ENCODE data around the gene BABAM2.

The BABAM2 gene

DNA sequence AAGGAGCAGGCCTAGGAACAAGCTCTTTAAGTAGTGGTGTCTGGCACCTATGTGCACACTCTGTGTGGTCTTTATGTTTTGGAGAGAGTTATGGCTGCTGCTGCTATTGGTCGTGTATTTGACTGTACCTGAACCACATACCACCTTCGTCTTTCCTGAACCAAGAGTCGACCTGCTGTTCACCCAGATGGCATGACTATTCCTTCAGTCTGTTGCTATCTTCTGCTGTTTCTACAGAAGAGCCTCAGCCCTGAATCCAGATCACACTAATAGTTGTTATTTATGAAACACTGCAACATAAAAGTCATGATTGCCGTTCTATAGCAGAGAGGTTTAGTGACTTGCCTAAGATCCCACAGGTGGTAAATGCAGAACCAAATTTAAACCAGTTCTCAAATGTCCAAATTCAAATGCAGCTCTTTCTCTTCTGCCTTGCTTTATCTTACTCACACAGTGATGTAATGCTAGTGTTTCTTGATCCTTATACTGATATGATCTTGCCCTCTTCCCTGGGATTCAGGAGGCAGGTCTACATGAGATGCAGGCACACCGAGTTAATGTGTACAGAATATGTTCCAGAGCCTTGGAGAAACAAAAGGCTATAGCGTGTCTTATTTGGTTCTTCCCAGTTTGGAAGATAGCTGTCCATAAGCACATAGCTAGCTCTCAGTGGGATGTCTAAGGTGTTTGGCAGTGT lies 380.1 kb downstream of the BABAM2 start:
- DNase-seq (ENCODE audit: low read depth, low spot score), result no peak
- no peak overlapping the region for H3K4me3 ChIP-seq (ENCODE audit: low read length)

- no peak overlapping the region for H3K4me3 ChIP-seq (ENCODE audit: low read length)
- DNase-seq (ENCODE audit: low read depth, low spot score), result no peak
Observed at GRCh38 chr2:28271231-28271918, 380.8 kb downstream of the BABAM2 start.

- no peak for DNase-seq (ENCODE audit: low read depth, low spot score)
- H3K4me3 ChIP-seq (ENCODE audit: low read length), result no peak overlapping the region
Observed at GRCh38 chr2:28271919-28272250, 381.4 kb downstream of the BABAM2 start.

GRCh38 chr2:28273751-28274150 lies 383.2 kb downstream of the BABAM2 start:
- no peak overlapping the region for H3K4me3 ChIP-seq (ENCODE audit: low read length)
- no peak for DNase-seq (ENCODE audit: low read depth, low spot score)

DNA sequence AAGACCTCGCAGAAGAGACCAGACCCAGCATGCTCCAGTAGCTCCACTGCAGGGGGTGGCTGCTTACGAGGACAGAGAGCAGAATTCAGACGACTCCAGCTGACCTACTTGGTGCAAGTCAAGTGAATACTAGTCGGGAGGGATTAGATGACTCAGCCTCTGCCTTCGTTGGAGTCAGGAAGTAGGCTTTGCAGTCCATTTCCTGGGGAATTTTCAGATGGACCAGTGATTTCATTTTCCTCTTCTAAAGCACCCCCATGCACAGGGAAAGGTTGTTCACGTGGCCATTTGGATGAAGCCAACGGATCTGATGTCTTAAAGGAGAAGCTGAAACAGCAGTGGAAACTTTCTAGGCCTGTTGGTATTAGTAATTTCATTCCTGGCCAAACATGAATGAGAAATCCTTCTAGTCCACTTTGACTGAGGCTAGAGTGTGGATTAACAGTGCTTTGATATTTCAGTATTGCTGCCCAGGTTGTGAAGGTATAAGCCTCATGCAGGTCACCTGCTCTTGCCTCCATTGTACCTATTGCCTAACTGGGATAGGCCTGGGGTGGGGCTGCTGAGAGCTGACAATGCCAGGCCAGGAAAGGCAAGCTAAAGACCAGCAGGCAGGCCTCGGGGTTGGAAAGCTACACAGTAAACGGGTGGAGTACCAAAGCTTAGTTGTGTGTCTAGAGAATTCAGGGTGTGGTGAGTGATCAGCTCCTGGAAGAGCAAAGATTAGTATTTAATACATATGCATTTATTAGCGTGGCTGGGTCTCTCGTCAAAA lies 384.6 kb downstream of the BABAM2 start:
- no peak for DNase-seq (ENCODE audit: low read depth, low spot score)
- H3K4me3 ChIP-seq (ENCODE audit: low read length), result no peak overlapping the region

GRCh38 chr2:28276076-28276618 lies 385.6 kb downstream of the BABAM2 start:
- DNase-seq (ENCODE audit: low read depth, low spot score), result no peak
- no peak overlapping the region for H3K4me3 ChIP-seq (ENCODE audit: low read length)

DNA sequence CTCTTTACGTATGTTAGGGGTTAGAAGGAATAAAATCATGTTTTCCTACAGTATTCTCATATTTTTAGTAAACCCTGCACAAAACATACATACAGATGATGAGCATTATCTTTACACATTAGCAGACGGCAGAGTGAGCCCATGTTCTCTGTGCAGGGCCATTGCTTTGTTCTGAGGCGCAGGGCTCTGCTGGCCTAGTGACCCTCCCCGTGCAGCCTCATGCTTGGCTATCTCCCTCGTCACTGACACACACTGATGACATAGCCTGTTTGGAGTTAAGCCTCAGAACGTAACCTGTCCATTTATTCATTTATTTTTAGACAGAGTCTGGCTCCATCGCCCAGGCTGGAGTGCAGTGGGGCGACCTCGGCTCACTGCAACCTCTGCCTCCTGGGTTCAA lies 386.3 kb downstream of the BABAM2 start:
- DNase-seq (ENCODE audit: low read depth, low spot score), result no peak
- H3K4me3 ChIP-seq (ENCODE audit: low read length), result no peak overlapping the region

DNA sequence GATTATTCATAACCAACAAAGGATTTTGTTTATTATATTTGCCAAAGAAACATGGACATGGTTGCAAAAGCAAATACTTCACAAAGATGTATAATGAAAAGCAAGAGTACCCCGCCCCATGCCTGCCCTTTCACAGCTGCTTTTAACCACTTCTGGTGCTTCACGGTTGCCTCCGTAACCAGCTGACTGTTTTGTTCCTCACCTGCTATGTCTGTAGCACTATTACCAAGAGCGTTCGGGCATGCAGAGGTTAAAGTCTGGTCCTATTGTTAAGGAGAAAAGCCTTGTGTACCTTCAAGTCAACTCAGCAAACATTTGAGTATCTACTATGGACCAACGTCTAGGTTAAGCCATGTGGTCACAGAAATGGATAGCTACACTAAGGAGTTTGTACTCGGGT lies 386.9 kb downstream of the BABAM2 start:
- no peak overlapping the region for H3K4me3 ChIP-seq (ENCODE audit: low read length)
- no peak for DNase-seq (ENCODE audit: low read depth, low spot score)

GRCh38 chr2:28279371-28279770 lies 388.8 kb downstream of the BABAM2 start:
- DNase-seq (ENCODE audit: low read depth, low spot score), result no peak

DNA sequence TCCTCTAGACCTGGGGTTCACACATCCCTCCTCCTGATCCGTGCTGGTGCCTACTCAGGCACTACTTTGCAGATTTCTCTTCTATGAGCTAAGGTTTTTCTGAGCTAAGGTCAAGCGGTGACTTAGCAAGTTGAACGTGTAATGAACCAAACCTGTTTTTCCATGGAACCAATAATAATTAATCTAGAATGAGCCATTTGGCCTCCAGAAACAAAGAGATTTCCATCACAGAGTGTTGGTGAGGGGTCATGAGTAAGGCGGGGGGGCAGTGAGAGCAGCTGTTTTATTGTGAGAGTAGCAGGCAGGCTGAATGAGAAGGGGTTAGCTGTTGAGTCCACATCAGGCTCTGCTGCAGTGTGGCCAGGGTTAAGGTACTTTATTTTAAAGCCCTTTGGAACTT lies 390.1 kb downstream of the BABAM2 start:
- no peak for DNase-seq (ENCODE audit: low read depth, low spot score)
- H3K4me3 ChIP-seq (ENCODE audit: low read length), result no peak overlapping the region

More at GRCh38 chr2:28279371-28279770, 388.8 kb downstream of the BABAM2 start:
- H3K4me3 ChIP-seq (ENCODE audit: low read length), result no peak overlapping the region

GRCh38 chr2:28281739-28282138 lies 391.2 kb downstream of the BABAM2 start:
- DNase-seq (ENCODE audit: low read depth, low spot score), result no peak
- no peak overlapping the region for H3K4me3 ChIP-seq (ENCODE audit: low read length)

GRCh38 chr2:28282248-28282647 lies 391.7 kb downstream of the BABAM2 start:
- no peak overlapping the region for H3K4me3 ChIP-seq (ENCODE audit: low read length)
- no peak for DNase-seq (ENCODE audit: low read depth, low spot score)

DNA sequence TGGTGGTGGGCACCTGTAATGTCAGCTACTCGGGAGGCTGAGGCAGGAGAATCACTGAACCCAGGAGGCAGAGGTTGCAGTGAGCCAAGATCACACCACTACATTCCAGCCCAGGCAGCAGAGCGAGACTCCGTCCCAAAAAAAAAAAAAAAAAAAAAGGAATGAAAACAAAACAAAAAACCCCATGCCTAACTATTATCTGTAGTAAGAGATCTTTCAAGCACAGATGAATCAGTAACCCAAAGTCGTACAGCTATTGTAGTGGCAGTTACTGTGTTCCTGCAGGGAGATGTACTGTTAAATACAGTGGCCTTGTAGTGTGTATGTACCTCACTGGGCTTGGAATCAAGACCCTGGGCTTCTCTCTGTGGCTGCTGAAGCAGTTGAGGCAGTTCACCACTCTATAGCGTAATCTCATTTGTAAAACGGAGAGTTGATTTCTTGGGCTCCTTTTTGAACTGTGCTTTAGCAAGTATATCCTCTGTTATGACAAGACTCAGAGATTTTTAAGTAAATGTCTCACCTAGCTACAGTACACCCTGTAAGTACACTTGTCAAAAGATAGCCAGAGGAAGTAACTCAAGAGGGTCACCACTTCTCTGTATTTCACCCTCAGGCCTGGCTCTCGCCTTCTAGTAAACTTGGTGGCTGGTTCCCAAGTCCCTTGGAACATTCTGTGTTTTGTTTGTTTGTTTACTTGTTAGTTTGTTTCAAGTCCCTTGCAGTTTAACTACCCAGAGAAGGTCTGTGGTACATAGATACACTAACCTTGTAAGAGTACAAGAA lies 392.5 kb downstream of the BABAM2 start:
- DNase-seq (ENCODE audit: low read depth, low spot score), result no peak
- H3K4me3 ChIP-seq (ENCODE audit: low read length), result no peak overlapping the region

GRCh38 chr2:28283861-28284260 lies 393.3 kb downstream of the BABAM2 start:
- no peak overlapping the region for H3K4me3 ChIP-seq (ENCODE audit: low read length)
- no peak for DNase-seq (ENCODE audit: low read depth, low spot score)

GRCh38 chr2:28286678-28287077 lies 396.1 kb downstream of the BABAM2 start:
- no peak overlapping the region for H3K4me3 ChIP-seq (ENCODE audit: low read length)
- no peak for DNase-seq (ENCODE audit: low read depth, low spot score)

DNA sequence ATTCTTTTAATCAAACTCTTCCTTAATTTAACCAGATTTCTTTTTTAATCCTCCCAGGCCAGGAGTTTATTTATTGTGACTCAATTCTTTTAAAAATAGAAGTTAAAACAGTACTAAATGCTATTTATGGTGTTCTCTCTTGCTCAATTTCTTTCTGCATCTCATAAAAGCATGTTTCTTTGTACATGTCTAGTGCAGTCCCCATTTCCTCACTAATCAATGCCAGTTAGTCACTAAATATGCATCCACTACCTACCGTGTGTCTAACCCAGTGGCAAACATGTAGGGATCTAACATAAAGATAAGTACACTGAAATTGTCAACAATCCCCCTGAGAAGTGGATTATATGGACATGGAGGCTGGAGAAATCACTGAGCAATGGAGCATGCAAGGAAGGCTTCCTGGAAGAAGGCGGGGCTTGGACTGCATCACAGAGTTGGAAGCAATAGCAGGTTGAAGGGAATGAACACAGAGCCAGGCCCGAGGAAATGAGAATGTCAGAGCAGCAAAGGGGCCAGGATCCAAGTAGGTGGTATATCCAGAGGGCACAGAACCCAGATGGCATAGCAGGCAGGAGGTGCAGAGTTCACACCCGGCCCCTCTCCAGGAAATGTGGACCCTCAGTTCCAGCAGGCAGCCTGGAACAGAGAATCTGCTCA lies 396.9 kb downstream of the BABAM2 start:
- no peak for DNase-seq (ENCODE audit: low read depth, low spot score)
- H3K4me3 ChIP-seq (ENCODE audit: low read length), result no peak overlapping the region

DNA sequence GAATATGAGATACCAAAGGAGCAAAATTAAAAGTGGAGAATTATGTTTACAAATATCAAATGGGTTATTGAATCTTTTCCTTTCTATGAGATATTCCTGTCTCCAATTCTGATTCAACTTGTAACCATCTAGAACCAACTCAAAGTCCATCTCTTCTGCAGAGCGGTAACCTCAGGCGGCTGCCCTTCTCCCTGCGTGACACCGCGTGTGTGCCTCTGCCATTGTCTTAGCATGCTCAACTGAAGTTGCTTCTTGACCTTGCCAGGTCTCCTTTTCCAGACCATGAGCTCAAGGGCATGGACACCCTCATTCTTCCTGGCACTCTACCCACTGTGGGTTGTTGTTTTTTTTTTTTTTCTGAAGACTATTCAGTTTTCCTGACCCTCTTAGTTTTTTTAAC lies 398.1 kb downstream of the BABAM2 start:
- no peak overlapping the region for H3K4me3 ChIP-seq (ENCODE audit: low read length)
- DNase-seq (ENCODE audit: low read depth, low spot score), result no peak

DNA sequence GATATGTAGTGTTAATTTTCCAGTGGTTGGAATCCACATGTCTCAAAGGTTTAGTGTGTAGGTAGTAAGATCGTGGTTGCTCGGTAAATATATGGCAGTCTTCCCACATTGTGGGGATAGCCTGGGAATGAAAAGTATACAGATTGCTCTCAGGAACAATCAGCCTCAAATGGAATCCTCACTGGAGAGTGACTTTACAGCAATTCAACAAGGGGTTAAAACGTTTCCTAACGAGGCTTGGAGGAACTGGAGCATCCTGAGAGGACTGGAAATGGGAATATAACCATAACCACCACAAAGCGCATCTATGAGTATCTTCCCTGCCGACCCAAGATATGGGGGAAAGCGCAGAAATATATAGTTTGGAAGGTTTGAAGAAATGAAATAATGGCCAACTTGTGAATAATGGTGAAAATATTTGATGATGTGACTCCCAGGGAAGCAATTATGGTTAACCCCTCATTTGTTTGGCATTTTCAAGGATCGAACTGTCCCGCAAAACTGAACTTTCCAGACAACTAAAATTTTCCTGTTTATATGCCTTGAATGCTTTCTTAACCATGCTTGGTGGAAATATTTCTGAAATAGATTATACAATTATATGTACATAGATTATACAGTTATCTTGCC lies 401.4 kb downstream of the BABAM2 start:
- no peak for DNase-seq (ENCODE audit: low read depth, low spot score)
- H3K4me3 ChIP-seq (ENCODE audit: low read length), result no peak overlapping the region
